MM.1S (cell line): ENCODE results near the gene ACYP2.

Source experiments
- DNase-seq: peaks from one replicate; pipeline ENCODE4 v3.0.0-alpha.2; 2015
- H2AFZ ChIP-seq: fragments of 300-600 bp; sonication (generic); 2 replicates; pipeline ENCODE4 v1.6.0; 2016; ENCODE audit warnings: antibody characterized with exemption, low read length
- H3F3A ChIP-seq: fragments of 300-600 bp; sonication (generic); 2 replicates; pipeline ENCODE4 v1.6.1; 2016; ENCODE audit warnings: mild to moderate bottlenecking, antibody characterized with exemption, low read length, moderate library complexity, mixed read lengths; ENCODE audit not compliant: insufficient read depth
- H3K27ac ChIP-seq: fragments of 300-600 bp; sonication (generic); 2 replicates; pipeline ENCODE4 v1.5.1; 2016; ENCODE audit warnings: mild to moderate bottlenecking, low read length
- H3K27me3 ChIP-seq: fragments of 300-600 bp; sonication (generic); replicated peaks from 2 replicates; pipeline ENCODE4 v1.6.0; 2016; ENCODE audit warnings: low read length; ENCODE audit not compliant: insufficient read depth
- H3K36me3 ChIP-seq: fragments of 300-600 bp; sonication (generic); replicated peaks from 2 replicates; pipeline ENCODE4 v1.6.1; 2016; ENCODE audit warnings: mild to moderate bottlenecking, low read length, mixed read lengths; ENCODE audit not compliant: insufficient read depth
- H3K4me1 ChIP-seq: fragments of 300-600 bp; sonication (generic); 2 replicates; pipeline ENCODE4 v1.6.1; 2016; ENCODE audit warnings: low read length, mixed read lengths
- H3K4me2 ChIP-seq: fragments of 300-600 bp; sonication (generic); 2 replicates; pipeline ENCODE4 v1.6.0; 2016; ENCODE audit warnings: low read depth, low read length
- H3K4me3 ChIP-seq: fragments of 300-600 bp; sonication (generic); 2 replicates; pipeline ENCODE4 v1.5.1; 2016; ENCODE audit warnings: low read length, mixed read lengths
- H3K79me2 ChIP-seq: fragments of 300-600 bp; sonication (generic); 2 replicates; pipeline ENCODE4 v1.6.1; 2016; ENCODE audit warnings: mixed run types, low read length, mixed read lengths
- H3K9ac ChIP-seq: fragments of 300-600 bp; sonication (generic); 2 replicates; pipeline ENCODE4 v1.6.1; 2016; ENCODE audit warnings: low read length, mixed read lengths
- H3K9me2 ChIP-seq: fragments of 300-600 bp; sonication (generic); replicated peaks from 2 replicates; pipeline ENCODE4 v1.6.1; 2016; ENCODE audit warnings: mild to moderate bottlenecking, low read length, mixed read lengths; ENCODE audit not compliant: insufficient read depth
- H3K9me3 ChIP-seq: fragments of 300-600 bp; sonication (generic); replicated peaks from 2 replicates; pipeline ENCODE4 v1.6.1; 2016; ENCODE audit warnings: mild to moderate bottlenecking, low read length, mixed read lengths; ENCODE audit not compliant: insufficient read depth
- H4K20me1 ChIP-seq: fragments of 300-600 bp; sonication (generic); 2 replicates; pipeline ENCODE4 v1.6.1; 2016; ENCODE audit warnings: mild to moderate bottlenecking, low read length, moderate library complexity, mixed read lengths; ENCODE audit not compliant: insufficient read depth
- CTCF ChIP-seq: fragments of 300-600 bp; sonication (generic); IDR thresholded peaks from 2 replicates; pipeline ENCODE4 v1.5.1; 2016; ENCODE audit warnings: antibody characterized with exemption, low read length, mixed read lengths
- EZH2 ChIP-seq: fragments of 300-600 bp; sonication (generic); optimal IDR thresholded peaks from 2 replicates; pipeline ENCODE3; 2017; ENCODE audit warnings: low read depth, mild to moderate bottlenecking, antibody characterized with exemption, low read length, mixed read lengths
- EZH2phosphoT487 ChIP-seq: fragments of 300-600 bp; sonication (generic); IDR thresholded peaks from 2 replicates; pipeline ENCODE4 v1.6.1; 2018; ENCODE audit warnings: antibody characterized with exemption, low read length

ACYP2 gene

GRCh38 chr2:54267577-54267976 lies 152.2 kb downstream of the ACYP2 start:
- no peaks in the 10 kb centered on the region for H3F3A ChIP-seq
- no peak for TF ChIP-seq CTCF
- TF ChIP-seq EZH2: no peak
- no peak for TF ChIP-seq EZH2phosphoT487
- H4K20me1 ChIP-seq: no peaks in the 10 kb centered on the region
- H3K4me3 ChIP-seq: no peak overlapping the region
- no peak overlapping the region for H2AFZ ChIP-seq
- H3K4me2 ChIP-seq: no peak overlapping the region
- H3K36me3 ChIP-seq: no peaks in the 10 kb centered on the region
- no peak for DNase-seq
- 0 out of 2 replicates have a peak, but pooled peaks cover 3% of the 10 kb centered on the region for H3K4me1 ChIP-seq
- no peaks in the 10 kb centered on the region for H3K9me3 ChIP-seq
- no peaks in the 10 kb centered on the region for H3K9me2 ChIP-seq
- no peak overlapping the region for H3K27ac ChIP-seq
- H3K9ac ChIP-seq: no peak overlapping the region
- H3K27me3 ChIP-seq: no peaks in the 10 kb centered on the region
- H3K79me2 ChIP-seq: no peaks in the 10 kb centered on the region

- no peaks in the 10 kb centered on the region for H3K27me3 ChIP-seq
- no peak overlapping the region for H3K4me2 ChIP-seq
- H4K20me1 ChIP-seq: no peaks in the 10 kb centered on the region
- H3K4me1 ChIP-seq: 0 out of 2 replicates have a peak, but pooled peaks cover 3% of the 10 kb centered on the region
- no peak for DNase-seq
- H3K27ac ChIP-seq: no peak overlapping the region
- H2AFZ ChIP-seq: no peak overlapping the region
- H3K9ac ChIP-seq: no peak overlapping the region
- H3K4me3 ChIP-seq: no peak overlapping the region
- no peaks in the 10 kb centered on the region for H3F3A ChIP-seq
- H3K36me3 ChIP-seq: no peaks in the 10 kb centered on the region
- no peaks in the 10 kb centered on the region for H3K9me2 ChIP-seq
- TF ChIP-seq EZH2 (no peak), EZH2phosphoT487 (no peak), CTCF (no peak)
- H3K9me3 ChIP-seq: no peaks in the 10 kb centered on the region
- H3K79me2 ChIP-seq: no peaks in the 10 kb centered on the region
Measured at GRCh38 chr2:54271189-54271588, 155.8 kb downstream of the ACYP2 start.

- Histone ChIP-seq H3F3A (no peaks in the 10 kb centered on the region), H2AFZ (no peak overlapping the region), H3K27ac (no peak overlapping the region), H3K4me3 (no peak overlapping the region), H3K36me3 (no peaks in the 10 kb centered on the region), H4K20me1 (no peaks in the 10 kb centered on the region), H3K4me1 (0 out of 2 replicates have a peak, but pooled peaks cover 3% of the 10 kb centered on the region), H3K27me3 (no peaks in the 10 kb centered on the region), H3K9ac (no peak overlapping the region), H3K9me3 (no peaks in the 10 kb centered on the region), H3K9me2 (no peaks in the 10 kb centered on the region), H3K4me2 (no peak overlapping the region), H3K79me2 (no peaks in the 10 kb centered on the region)
- peak; percentile 45 for DNase-seq
- TF ChIP-seq CTCF (no peak), EZH2 (no peak), EZH2phosphoT487 (no peak)
Measured at GRCh38 chr2:54271843-54272627, 156.6 kb downstream of the ACYP2 start.
